IMR-90 (cell line): Measurements from ENCODE around the gene MED12. TPM values are rescaled to one million over a fixed set of nuclear protein-coding genes. Genes with fewer than 3 reads are reported as not detected.

Source experiments
- MAFK ChIP-seq: IDR thresholded peaks from 2 replicates; pipeline ENCODE4 v1.6.1; 2012; ENCODE audit warnings: low read depth, low read length, improper control_type of control experiment
- MAZ ChIP-seq: IDR thresholded peaks from 2 replicates; pipeline ENCODE4 v1.6.1; 2012; ENCODE audit warnings: low read depth, mild to moderate bottlenecking, low read length, improper control_type of control experiment, moderate library complexity, borderline replicate concordance
- polyA plus RNA-seq, 3 experiments: library from polyadenylated mRNA; depleted of rRNA; stranded (reverse); fragments of >200 nt; gene quantifications; 2 replicates each; pipeline ENCODE4 v1.2.3, GENCODE V29; 2012; ENCODE audit warnings: low replicate concordance in 1 of 3
- total RNA-seq: library from RNA; depleted of rRNA; stranded (reverse); fragments of >200 nt; gene quantifications from 2 replicates; pipeline ENCODE4 v1.2.3, GENCODE V29; 2012
- TF ChIP-seq, protein P1 (sequence below): fragments of 150-350 bp; IDR thresholded peaks from 2 replicates; pipeline ENCODE4 v1.6.1; 2016; ENCODE audit warnings: low read depth, mild to moderate bottlenecking, low read length, moderate library complexity, borderline replicate concordance
- TF ChIP-seq, protein P2 (sequence below): fragments of 150-350 bp; IDR thresholded peaks from 2 replicates; pipeline ENCODE4 v1.6.1; 2017; ENCODE audit warnings: mild to moderate bottlenecking, antibody characterized with exemption, low read length, low read depth

MED12 gene
- total and polyA plus RNA-seq, 2 of the 4 experiments (the other 2 are of a cell fraction) = 9.1 to 19.8 TPM

- TF ChIP-seq, protein P1, sequence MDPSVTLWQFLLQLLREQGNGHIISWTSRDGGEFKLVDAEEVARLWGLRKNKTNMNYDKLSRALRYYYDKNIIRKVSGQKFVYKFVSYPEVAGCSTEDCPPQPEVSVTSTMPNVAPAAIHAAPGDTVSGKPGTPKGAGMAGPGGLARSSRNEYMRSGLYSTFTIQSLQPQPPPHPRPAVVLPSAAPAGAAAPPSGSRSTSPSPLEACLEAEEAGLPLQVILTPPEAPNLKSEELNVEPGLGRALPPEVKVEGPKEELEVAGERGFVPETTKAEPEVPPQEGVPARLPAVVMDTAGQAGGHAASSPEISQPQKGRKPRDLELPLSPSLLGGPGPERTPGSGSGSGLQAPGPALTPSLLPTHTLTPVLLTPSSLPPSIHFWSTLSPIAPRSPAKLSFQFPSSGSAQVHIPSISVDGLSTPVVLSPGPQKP = no peak
- no peak for TF ChIP-seq MAFK
- TF ChIP-seq, protein P2, sequence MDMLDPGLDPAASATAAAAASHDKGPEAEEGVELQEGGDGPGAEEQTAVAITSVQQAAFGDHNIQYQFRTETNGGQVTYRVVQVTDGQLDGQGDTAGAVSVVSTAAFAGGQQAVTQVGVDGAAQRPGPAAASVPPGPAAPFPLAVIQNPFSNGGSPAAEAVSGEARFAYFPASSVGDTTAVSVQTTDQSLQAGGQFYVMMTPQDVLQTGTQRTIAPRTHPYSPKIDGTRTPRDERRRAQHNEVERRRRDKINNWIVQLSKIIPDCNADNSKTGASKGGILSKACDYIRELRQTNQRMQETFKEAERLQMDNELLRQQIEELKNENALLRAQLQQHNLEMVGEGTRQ = no peak
- no peak for TF ChIP-seq MAZ
Observed at GRCh38 chrX:71182871-71183270, 64.5 kb downstream of the MED12 start (continued).
